HEK293 (cell line): ENCODE results near the gene METAP1D.
A peak's percentile ranks its signal among the peaks of the same experiment; 100 is the strongest.

ENCODE experiments used
- CTCF ChIA-PET: fragments of 350-600 bp; formaldehyde crosslinking; extraction: SDS; loops from one replicate; lab custom pipeline; 2021; ENCODE audit warnings: antibody characterized with exemption; lab: Yijun Ruan, JAX
- POLR2A ChIA-PET: fragments of 300-600 bp; formaldehyde crosslinking; extraction: SDS; loops from one replicate; lab custom pipeline; 2020; ENCODE audit warnings: antibody characterized with exemption, inconsistent platforms; lab: Yijun Ruan, JAX
- H3K27ac ChIP-seq: fragments of 200-500 bp; sonication (Bioruptor generic); 2 replicates; pipeline ENCODE4 v1.5.1; 2014; ENCODE audit warnings: low read depth, low read length, control low read depth, inconsistent platforms; ENCODE audit errors: extremely low read depth
- H3K36me3 ChIP-seq, 2 experiments: fragments of 200-500 bp in 1 of 2; sonication (Bioruptor generic) in 1 of 2; 1 replicate in 1 of 2; 2 replicates in 1 of 2; pipeline ENCODE4 v1.5.1; 2014 to 2017; ENCODE audit warnings: inconsistent platforms in 2 of 2, low read length in 2 of 2; ENCODE audit not compliant: control insufficient read depth in 2 of 2, insufficient read depth in 1 of 2
- H3K4me1 ChIP-seq: fragments of 200-500 bp; sonication (Bioruptor generic); 2 replicates; pipeline ENCODE4 v1.5.1; 2014; ENCODE audit warnings: mild to moderate bottlenecking, low read length, inconsistent platforms; ENCODE audit not compliant: control insufficient read depth, insufficient read depth
- H3K4me3 ChIP-seq: 2 replicates; pipeline ENCODE4 v1.5.1; 2011; ENCODE audit warnings: low read depth, mild to moderate bottlenecking, control low read depth, low read length, moderate library complexity
- H3K9me3 ChIP-seq: fragments of 200-500 bp; sonication (Bioruptor generic); 2 replicates; pipeline ENCODE4 v1.5.1; 2014; ENCODE audit warnings: low read depth, low read length, inconsistent platforms; ENCODE audit not compliant: control insufficient read depth, insufficient read depth
- PRDM1 ChIP-seq: fragments of 450-650 bp; formaldehyde crosslinking; IDR thresholded peaks from 2 replicates; pipeline ENCODE4; 2016; ENCODE audit warnings: missing biosample characterization, missing genetic modification characterization
- SCRT2 ChIP-seq: fragments of 450-650 bp; formaldehyde crosslinking; IDR thresholded peaks from 2 replicates; pipeline ENCODE4 v1.5.1; 2016; ENCODE audit warnings: missing biosample characterization, missing genetic modification characterization
- ZBTB26 ChIP-seq: fragments of 450-650 bp; formaldehyde crosslinking; optimal IDR thresholded peaks from 2 replicates; pipeline ENCODE3; 2016; ENCODE audit warnings: missing biosample characterization, mild to moderate bottlenecking, missing genetic modification characterization
- ZFP3 ChIP-seq: fragments of 450-650 bp; formaldehyde crosslinking; IDR thresholded peaks from 2 replicates; pipeline ENCODE4 v1.5.1; 2016; ENCODE audit warnings: low read depth, missing biosample characterization, missing genetic modification characterization
- ZNF112 ChIP-seq: fragments of 450-650 bp; formaldehyde crosslinking; IDR thresholded peaks from 2 replicates; pipeline ENCODE4 v1.5.0; 2017; ENCODE audit warnings: missing biosample characterization, missing genetic modification characterization
- ZNF121 ChIP-seq: fragments of 450-650 bp; formaldehyde crosslinking; IDR thresholded peaks from 2 replicates; pipeline ENCODE4 v1.5.1; 2016; ENCODE audit warnings: missing biosample characterization, missing genetic modification characterization
- ZNF138 ChIP-seq: fragments of 450-650 bp; formaldehyde crosslinking; IDR thresholded peaks from 2 replicates; pipeline ENCODE4 v1.5.1; 2016; ENCODE audit warnings: missing biosample characterization, missing genetic modification characterization, borderline replicate concordance
- ZNF148 ChIP-seq: fragments of 450-650 bp; formaldehyde crosslinking; IDR thresholded peaks from 2 replicates; pipeline ENCODE4 v1.5.0; 2017; ENCODE audit warnings: missing biosample characterization, missing genetic modification characterization, borderline replicate concordance
- ZNF175 ChIP-seq: fragments of 450-650 bp; formaldehyde crosslinking; IDR thresholded peaks from 2 replicates; pipeline ENCODE4 v1.5.1; 2016; ENCODE audit warnings: missing biosample characterization, missing genetic modification characterization
- ZNF18 ChIP-seq: fragments of 450-650 bp; formaldehyde crosslinking; IDR thresholded peaks from 2 replicates; pipeline ENCODE4 v1.5.1; 2016; ENCODE audit warnings: missing biosample characterization, missing genetic modification characterization
- ZNF391 ChIP-seq: fragments of 450-650 bp; formaldehyde crosslinking; IDR thresholded peaks from 2 replicates; pipeline ENCODE4 v1.5.1; 2016; ENCODE audit warnings: low read depth, missing biosample characterization, missing genetic modification characterization, borderline replicate concordance
- ZNF561 ChIP-seq: fragments of 450-650 bp; IDR thresholded peaks from 2 replicates; pipeline ENCODE4 v1.5.1; 2018; ENCODE audit warnings: missing biosample characterization, missing genetic modification characterization, borderline replicate concordance
- ZNF571 ChIP-seq: fragments of 450-650 bp; formaldehyde crosslinking; IDR thresholded peaks from 2 replicates; pipeline ENCODE4 v1.5.0; 2017; ENCODE audit warnings: missing biosample characterization, missing genetic modification characterization
- ZNF623 ChIP-seq: fragments of 450-650 bp; formaldehyde crosslinking; IDR thresholded peaks from 2 replicates; pipeline ENCODE4 v1.5.1; 2016; ENCODE audit warnings: missing biosample characterization, missing genetic modification characterization
- ZNF677 ChIP-seq: fragments of 450-650 bp; IDR thresholded peaks from 2 replicates; pipeline ENCODE4 v1.5.0; 2018; ENCODE audit warnings: missing biosample characterization, mild to moderate bottlenecking, missing genetic modification characterization, moderate library complexity
- ZNF76 ChIP-seq: fragments of 450-650 bp; formaldehyde crosslinking; IDR thresholded peaks from 2 replicates; pipeline ENCODE4; 2016; ENCODE audit warnings: low read depth, missing biosample characterization, missing genetic modification characterization, borderline replicate concordance
- ZSCAN16 ChIP-seq: fragments of 450-650 bp; formaldehyde crosslinking; IDR thresholded peaks from 2 replicates; pipeline ENCODE4 v1.5.1; 2016; ENCODE audit warnings: missing biosample characterization, missing genetic modification characterization
- ZXDB ChIP-seq: fragments of 450-650 bp; formaldehyde crosslinking; IDR thresholded peaks from 2 replicates; pipeline ENCODE4 v1.5.1; 2016; ENCODE audit warnings: missing biosample characterization, missing genetic modification characterization

Gene METAP1D

DNA sequence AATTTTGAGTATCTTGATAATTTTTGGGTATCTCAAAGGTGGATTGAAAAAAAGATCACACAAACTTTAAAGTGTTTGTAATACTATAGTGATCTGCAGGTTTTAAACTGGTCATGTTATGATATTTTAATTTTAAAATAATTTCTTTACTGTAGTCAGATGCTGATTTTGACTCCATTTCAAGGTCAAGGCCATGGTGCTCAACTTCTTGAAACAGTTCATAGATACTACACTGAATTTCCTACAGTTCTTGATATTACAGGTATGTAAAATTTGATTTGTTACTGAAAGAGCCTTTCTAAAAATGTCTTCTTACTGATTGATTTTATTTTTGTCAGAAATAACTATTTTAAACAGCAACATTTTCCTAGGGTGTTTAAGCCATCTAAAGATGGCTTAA lies 33.1 kb upstream of the METAP1D start (continued):
- no peak for TF ChIP-seq ZNF561 (tag by site-specific recombination)
- TF ChIP-seq ZNF112 (tag by site-specific recombination), result no peak
- no peak for TF ChIP-seq ZXDB (tag by site-specific recombination)

GRCh38 chr2:171968509-171968908 lies 31.2 kb upstream of the METAP1D start:
- H3K27ac ChIP-seq, result no peak overlapping the region
- peaks cover 6% of the 10 kb centered on the region; the same call in 1 of the 2 replicates for H3K4me1 ChIP-seq
- TF ChIP-seq ZFP3 (tag by site-specific recombination) (no peak), ZSCAN16 (no peak), SCRT2 (tag by site-specific recombination) (no peak), ZNF571 (tag by site-specific recombination) (no peak), ZBTB26 (tag by site-specific recombination) (no peak)
- ChIA-PET POLR2A (no interaction called here), CTCF (interaction anchor here (0.7 to 1.5 kb wide), 2 partner anchors 71 to 135 kb away, joined by 3 read pairs; partner anchors contain the start of gene DLX2)
- no peak overlapping the region for H3K4me3 ChIP-seq
- H3K36me3 ChIP-seq, result peaks cover 0 to 58% of the 10 kb centered on the region in 2 experiments
- H3K9me3 ChIP-seq, result no peaks in the 10 kb centered on the region

DNA sequence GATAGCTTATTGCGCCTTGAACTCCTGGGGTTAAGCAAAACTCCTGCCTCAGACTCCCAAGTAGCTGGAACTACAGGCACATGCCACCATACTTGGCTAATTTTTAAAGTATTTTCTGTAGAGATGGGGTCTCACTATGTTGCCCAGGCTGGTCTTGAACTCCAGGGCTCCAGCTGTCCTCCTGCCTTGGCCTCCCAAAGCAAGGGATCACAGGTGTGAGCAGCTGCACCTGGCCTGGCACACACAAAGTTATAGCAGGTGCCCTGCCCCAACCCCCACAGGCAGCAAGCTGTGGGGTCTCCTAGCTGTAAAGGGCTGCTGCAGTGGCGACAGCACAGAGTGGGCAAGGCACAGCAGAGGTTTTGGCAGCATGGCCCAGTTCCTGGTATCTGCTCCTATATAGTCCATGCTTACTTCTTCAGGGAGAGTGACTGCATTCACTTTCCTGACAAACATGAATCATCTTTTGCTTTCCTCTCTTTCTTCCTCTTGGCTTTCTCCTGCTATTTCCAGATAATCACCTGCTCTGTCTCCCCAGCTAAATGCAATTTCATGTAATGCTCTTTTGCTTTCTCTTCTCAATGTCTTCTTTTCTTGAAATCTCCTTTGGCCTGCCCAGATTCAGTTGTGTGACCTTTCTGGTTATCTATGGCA lies 27.3 kb upstream of the METAP1D start:
- Histone ChIP-seq H3K4me1 (no peaks in the 10 kb centered on the region), H3K4me3 (no peak overlapping the region), H3K36me3 (peaks cover 12 to 65% of the 10 kb centered on the region in 2 experiments), H3K27ac (no peak overlapping the region), H3K9me3 (no peaks in the 10 kb centered on the region)
- ChIA-PET CTCF (no interaction called here), POLR2A (interaction anchor here (1.1 kb wide), 1 partner anchor 113 kb away, joined by 5 read pairs; the partner anchor contains the start of gene DLX1)
- TF ChIP-seq ZNF391 (tag by site-specific recombination) (no peak), ZNF175 (tag by site-specific recombination) (no peak), PRDM1 (tag by site-specific recombination) (peak; percentile 90), ZNF76 (tag by site-specific recombination) (no peak), ZNF148 (tag by site-specific recombination) (no peak), ZNF121 (tag by site-specific recombination) (peak; percentile 61; the same call in 1 of the 2 replicates), ZNF677 (tag by site-specific recombination) (no peak), ZNF18 (tag by site-specific recombination) (no peak), ZNF623 (tag by site-specific recombination) (no peak), ZNF138 (no peak)
- TF ChIP-seq, all 188 proteins: peak for 2
